ENCODE results near the gene LPCAT2.

Gene LPCAT2, protein sequence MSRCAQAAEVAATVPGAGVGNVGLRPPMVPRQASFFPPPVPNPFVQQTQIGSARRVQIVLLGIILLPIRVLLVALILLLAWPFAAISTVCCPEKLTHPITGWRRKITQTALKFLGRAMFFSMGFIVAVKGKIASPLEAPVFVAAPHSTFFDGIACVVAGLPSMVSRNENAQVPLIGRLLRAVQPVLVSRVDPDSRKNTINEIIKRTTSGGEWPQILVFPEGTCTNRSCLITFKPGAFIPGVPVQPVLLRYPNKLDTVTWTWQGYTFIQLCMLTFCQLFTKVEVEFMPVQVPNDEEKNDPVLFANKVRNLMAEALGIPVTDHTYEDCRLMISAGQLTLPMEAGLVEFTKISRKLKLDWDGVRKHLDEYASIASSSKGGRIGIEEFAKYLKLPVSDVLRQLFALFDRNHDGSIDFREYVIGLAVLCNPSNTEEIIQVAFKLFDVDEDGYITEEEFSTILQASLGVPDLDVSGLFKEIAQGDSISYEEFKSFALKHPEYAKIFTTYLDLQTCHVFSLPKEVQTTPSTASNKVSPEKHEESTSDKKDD

DNA sequence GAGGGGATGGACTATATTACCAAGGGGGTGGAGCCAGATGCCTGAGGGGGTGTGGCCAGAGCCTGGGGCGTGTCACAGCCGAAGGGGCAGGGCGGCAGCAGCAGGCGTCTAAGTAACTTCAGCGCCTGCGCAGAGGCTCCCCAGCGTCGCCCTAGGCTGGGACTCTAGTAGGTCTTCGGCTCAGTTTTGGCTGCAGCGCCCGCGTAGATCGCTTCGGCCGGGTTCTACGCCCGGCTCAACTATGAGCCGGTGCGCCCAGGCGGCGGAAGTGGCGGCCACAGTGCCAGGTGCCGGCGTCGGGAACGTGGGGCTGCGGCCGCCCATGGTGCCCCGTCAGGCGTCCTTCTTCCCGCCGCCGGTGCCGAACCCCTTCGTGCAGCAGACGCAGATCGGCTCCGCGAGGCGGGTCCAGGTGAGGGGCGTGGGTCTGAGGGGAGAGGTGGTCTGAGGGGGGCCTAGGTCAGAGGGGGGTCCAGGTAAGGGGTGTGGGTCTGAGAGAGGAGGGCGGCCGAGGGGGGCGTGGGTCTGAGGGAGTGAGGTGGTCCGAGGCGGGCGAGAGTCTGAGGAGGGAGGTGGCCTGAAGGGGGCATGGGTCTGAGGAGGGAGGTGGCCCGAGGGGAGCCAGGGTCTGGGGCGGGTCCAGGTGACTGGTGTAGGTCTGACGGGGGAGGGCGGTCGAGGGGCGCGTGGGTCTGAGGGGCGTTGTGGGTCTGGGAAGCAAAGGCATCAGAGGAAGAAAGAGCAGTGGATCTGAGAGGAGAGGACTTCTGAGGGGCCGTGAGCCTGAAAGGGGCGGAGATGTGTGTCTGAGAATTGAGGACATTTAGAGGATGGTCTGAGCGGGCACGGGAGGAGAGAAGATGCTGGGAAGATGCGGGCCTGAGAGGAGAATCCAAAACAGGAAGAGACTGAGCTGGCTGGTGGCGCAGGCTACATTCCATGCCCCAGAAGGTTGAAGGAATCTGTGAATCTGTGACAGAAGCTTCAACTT is at the start of gene LPCAT2:
TSS of gene LPCAT2 (plus strand) at position 132 of the 991 bp plus-strand sequence. CDS start at position 242, 110 bp downstream.
- peak; percentile 66 for DNase-seq

DNA sequence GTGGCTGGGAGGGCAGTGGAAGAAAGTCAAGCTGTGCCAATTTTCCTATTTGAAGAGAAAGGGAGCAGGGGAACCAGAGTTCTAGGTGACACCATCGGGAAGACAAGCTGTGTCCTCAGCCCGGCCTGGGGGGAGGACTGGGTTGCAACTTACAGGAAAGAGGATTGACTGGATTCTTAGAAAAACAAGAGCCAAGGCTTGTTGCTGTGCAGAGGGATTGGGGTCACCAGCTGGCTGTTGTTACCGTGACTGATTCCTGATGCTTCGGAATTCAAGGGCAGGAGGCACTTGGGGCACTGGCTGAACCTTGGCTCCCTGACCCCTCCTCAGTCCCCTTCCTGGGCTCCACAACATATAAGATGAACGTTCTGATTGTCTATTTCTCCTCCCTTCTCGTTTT is 46.6 kb upstream of the LPCAT2 start:
- no peak for DNase-seq

DNA sequence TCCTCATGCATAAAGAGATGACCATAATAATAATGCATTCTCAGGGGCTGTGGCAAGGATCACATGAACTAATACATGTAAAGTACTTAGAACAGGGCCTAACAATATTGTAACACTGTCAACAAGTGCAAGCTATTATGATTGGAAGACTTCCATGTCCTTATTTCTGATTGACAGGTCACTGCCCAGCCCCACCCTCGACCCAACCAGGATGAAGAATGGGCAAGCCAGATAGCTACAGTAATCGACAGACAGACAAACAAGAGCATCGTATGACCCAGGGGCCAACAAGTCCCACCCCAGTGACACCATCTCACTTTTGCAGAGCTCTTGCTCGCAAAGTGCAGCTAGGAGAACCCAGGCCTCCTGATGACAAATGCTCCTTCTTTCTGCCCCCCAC is 44.5 kb upstream of the LPCAT2 start:
- DNase-seq = no peak

DNA sequence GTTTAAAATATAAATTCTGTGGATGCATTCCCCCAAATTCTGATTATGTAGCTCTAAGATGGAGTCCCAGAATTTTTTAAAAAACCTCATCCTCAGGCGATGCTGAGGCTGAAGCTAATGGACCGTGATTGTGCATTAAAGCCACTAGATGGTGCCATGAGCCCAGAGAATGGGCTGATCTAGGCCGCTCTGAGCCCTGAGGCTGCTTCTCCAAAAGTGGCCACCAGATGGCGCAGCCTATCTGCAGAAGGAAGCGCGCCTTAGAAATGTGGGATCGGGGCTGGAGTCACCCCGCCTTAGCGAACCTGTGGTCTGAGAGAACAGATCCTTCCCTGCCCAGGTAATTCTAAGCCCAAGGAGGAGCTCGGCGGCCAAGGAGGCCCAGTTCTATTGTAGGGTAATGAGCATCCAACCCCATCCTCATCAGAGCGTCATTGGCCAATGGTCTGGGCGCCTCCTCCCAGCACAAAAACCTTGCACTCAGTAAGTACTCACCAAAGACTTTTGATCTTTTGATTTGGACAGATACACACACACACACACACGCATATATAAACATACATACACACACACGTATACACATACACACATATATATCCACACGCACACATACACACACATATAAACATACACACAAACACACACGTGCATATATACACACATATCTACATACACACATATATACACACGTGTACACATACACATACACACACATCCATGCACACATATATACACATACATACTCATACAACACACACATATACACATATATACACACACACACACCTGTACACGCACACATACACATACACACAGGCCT is 43.6 kb upstream of the LPCAT2 start:
- DNase-seq = peak; percentile 93

DNA sequence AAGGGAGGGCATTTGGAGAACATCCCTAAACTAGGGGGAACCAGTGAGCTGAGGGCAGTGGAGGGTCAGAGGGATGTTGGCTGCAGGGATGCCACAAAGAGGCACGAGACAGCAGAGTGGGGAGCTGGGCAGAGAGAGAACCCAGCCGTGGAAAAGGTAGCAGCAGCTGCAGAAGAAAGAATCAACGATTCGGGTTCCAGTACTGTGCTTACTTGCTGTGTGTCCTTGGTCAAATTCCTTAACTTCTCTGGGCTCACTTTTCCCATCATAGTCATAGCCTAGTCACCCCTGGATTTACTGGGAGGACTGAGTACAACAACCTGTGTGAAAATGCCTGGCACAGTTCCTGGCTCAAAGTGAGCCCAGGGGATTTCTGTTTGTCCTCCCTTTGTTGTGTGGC is 42.7 kb upstream of the LPCAT2 start:
- DNase-seq = no peak

DNA sequence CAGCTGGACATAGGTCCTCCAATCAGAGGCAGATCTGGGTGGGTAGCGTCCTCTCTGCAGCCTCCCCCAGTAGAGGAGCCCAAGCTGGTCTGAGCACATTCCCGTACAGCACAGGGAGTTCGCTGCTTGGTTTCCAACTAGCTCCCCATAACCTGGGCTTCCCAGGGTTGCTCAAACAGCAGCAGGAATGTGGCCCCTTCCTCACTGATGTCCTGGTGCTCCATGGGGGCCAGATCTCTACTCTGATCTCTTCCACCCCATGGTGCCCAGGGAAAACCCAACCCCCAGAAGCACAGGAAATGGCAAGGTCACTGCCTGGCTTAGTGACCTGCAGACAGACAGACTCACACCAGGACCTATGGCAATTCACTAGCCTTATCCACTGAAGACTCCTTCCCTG is 41.0 kb upstream of the LPCAT2 start:
- no peak for DNase-seq

DNA sequence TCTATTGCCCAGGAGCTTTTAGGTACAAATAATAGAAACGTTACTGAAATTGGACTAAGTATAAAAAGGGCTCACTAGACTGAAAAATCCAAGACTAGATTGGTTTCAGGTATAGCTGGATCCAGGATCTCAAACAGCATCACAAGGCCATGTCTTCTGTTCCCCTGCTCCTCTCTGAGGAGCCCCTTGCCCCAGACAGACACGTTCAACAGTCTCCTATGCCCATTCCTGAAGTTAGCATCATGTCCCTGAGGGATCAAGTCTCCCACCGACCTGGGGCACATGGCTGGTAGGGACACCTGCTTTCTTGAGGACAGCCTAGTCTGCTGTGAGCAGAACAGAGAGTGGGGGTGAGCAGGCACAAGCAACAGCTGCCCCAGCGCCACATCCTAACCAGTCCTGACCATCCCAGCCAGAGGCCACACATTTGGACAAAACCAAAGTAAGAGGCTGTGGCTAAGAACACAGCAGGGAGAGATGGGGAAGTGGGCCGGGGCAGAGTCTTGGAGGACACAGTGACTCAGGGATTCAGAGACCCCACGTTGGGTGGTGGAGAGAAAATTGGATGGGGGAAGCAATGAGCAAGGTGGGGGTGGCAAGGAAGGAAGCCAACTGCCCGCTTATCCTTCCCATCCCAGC is 40.4 kb upstream of the LPCAT2 start:
- DNase-seq = no peak

DNA sequence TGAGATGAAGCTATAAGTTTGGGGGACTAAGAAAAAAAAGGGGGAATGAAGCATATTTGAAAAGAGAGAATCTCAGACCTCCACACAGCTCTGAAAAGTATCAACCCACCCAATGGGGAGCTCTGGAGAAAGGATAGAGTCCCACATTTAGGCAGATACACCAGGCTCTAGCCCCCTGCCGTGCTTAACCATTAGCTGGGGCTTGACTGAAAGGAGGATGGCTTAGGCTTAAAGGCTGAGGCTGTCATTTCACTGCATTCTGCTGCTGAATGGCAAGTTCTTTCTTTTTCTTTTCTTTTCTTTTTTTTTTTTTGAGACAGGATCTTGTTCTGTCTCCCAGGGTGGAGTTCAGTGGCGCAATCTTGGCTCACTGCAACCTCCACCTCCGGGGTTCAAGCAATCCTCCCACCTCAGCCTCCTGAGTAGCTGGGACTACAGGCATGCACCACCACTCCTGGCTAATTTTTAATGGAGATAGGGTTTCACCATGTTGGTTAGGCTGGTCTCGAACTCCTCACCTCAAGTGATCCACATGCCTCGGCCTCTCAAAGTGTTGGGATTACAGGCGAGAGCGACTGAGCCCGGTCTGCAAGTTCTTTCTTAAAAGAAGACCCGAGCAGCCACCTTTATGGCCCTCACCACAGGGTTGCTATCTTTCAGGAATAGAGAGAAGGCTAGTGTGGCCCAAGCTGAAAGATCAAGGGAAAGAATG is 38.9 kb upstream of the LPCAT2 start:
- DNase-seq = no peak

DNA sequence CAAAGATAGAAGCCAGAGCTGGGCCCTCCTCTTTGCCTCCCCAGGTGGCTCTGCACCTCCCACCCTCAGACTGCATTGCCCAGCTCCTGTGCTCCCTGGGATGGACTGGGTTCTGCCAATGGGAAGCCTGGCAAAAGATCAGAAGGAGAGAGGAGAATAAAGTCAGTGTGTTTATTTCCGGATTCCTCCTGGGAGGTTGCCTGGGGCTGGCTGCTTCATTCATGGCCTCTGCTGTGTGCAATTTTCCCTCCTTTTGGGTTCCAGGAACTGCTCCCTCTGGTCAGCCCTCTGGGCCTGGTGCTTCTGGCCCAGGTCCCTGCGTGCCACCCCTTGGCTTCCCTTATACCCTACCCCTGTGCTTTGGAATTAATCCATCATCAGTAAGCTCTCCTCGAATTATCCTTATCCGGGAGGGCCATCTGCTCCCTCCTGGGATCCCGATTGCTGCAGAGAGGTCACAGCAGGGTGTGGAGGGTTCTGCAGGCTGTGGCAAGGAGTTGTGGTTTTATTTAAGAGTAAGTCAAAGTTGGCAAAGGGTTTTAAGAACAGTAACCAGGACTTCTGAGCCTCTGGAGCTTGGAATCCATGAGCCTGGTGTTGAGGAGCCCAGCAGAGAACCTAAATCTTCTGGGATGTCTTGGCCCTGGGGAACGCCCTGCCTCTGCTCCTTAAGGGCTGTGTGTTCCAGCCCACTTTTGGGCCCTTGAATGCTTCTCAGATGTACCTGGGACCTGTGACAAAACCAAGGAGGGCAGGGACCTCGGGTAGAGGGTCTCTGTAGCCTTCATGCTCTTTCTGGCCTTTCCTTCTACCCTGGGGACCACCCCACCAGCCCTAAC is 38.1 kb upstream of the LPCAT2 start:
- DNase-seq = no peak

DNA sequence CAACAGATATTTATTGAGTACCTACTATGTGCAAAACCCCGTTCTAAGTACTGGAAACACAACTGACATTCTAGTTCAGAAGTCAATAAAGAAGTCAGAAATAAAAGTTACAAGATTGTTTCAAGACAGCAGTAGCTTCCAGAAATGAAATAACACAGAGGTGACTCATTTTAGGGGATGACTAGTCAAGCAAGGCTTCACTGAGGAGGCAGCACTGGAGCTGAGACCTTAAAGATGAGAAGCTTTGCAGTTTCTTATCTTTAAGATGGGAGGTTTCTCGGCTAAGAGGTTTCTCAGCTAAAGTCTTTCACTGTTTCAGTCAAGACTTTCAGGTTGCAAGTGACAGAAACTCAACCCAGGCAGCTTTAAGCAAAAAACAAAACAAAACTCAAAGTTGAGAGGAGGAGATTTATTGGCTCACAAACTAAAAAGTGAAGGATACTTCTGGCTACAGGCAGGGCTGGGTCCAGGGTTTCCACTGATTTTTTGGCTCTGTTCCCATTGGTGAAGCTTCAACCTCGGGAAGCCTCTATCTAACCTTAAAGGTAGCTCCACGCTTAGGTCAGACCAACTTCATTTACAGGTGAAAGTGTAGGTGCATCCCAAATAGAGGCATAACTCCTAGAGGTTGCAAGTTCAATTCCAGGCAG is 37.3 kb upstream of the LPCAT2 start:
- no peak for DNase-seq

DNA sequence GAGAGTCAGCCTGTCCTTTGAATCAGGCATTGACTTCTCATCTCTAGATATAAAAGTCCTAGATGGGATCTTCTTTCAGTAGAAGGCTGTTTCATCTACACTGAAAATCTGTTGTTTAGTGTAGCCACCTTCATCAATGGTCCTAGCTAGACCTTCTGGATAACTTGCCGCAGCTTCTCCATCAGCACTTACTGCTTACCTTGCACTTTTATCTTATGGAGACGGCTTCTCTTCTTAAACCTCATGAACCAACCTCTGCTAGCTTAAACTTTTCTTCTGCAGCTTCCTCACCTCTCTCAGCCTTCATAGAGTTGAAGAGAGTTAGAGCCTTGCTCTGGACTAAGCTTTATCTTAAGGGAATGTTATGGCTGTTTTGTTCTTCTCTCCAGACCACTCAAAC is 35.3 kb upstream of the LPCAT2 start:
- no peak for DNase-seq

DNA sequence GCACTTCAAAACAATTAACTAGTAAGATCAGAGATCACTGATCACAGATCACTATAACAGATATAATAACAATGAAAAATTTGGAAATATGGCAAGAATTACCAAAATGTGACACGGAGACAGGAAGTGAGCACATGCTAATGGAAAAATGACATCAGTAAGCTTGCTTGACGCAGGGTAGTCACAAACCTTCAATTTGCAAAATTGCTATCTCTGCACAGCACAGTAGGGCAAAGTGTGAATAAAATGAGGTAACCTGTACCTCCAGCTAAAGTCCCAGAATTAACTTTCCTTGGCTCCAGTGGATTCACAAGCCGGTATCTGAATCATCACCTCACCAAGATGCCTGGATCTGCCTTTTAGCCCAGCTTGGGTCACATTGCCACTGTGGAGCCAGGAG is 34.1 kb upstream of the LPCAT2 start:
- DNase-seq = no peak

DNA sequence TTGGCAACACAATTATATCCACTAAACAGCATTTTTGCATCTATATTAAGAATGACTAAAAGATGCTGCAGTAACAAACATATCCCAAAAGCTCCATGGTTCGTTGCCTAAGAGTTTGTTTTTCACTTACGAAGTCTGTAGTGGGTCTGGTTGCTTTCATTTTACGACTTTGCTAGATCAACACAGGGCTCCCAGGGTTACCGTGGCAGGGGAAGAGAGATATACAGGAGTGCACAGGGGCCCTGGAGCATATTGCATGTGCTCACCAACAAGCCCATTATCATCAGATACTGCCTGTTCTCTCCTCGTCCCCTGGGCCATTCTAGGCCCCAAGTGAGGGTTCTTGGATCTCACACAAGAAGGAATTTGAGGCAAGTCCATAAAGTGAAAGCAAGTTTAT is 33.0 kb upstream of the LPCAT2 start:
- DNase-seq = no peak

DNA sequence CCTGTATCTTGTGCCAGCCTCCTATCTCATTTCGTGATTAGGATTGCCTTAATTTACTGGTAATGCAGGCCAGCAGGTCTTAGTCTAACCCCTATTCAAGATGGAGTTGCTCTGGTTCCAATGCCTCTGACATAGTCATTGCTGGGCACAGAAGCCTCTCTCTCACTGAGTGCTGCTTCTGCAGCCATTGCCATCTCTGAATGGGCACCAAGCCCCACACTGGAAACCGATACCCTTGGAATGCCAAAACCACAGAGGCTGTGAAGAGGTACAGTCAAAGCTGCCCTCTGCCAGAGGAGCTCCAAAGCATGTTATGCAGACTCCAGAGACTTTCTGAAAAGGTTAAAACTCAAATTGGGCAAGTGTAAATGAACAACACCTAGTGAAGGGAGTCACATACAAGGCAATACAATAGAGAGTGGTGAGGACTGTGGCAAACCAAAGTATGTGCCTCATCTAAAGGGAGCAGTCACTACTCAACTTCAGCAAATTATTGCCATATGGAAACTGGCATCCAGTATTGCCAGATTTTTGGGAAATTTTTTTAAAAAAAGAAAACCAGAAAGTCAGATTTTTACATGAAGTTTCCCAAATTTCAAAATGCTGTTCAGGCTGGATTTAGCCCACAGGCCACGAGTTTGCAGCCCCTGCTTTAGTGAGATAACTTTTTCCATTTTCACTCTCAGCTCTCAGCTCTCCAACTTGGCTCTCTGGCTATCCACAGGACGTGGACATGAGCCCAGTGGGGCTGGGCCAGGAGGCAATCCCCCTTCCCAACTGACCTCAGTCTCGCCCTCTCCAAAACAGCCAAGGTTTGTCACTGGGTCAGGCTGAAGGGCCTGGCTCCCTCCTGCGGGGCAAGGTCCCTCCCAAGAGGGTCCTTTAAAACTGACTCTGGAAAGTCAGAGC is 32.0 kb upstream of the LPCAT2 start:
- DNase-seq = no peak

DNA sequence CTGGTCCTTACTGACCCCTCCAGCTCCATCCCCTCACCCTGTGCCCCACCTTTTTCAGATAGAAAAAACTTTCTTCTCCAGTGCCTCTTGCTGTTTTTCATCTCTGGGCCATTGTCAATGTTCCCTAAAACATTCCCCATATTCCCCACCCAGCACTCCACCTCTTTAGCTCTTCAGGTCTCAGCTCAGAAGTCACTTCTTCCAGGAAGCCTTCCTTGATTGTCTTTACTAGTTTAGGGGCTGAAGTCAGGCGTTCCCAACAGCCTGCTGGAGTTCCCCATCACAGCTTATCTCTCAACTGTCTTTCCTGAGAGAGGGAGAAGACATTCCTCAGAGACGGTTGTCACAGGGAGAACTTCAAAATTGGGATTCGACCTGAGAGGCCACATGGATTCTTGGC is 31.1 kb upstream of the LPCAT2 start:
- no peak for DNase-seq

DNA sequence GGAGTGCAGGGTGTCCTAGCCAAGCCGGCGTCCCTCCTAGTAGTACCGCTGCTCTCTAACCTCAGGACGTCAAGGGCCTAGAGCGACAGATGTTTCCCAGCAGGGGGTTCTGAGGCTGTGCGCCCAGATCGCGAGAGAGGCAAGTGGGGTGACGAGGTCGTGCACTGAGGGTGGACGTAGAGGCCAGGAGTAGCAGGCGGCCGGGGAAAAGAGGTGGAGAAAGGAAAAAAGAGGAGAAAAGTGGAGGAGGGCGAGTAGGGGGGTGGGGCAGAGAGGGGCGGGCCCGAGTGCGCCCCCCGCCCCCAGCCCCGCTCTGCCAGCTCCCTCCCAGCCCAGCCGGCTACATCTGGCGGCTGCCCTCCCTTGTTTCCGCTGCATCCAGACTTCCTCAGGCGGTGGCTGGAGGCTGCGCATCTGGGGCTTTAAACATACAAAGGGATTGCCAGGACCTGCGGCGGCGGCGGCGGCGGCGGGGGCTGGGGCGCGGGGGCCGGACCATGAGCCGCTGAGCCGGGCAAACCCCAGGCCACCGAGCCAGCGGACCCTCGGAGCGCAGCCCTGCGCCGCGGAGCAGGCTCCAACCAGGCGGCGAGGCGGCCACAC is 29.9 kb upstream of the LPCAT2 start, which contains the start of gene MMP2:
TSS of gene MMP2 (plus strand) at position 372 of the 603 bp plus-strand sequence. CDS start 282 bp downstream, outside the sequence.
- no peak for DNase-seq

DNA sequence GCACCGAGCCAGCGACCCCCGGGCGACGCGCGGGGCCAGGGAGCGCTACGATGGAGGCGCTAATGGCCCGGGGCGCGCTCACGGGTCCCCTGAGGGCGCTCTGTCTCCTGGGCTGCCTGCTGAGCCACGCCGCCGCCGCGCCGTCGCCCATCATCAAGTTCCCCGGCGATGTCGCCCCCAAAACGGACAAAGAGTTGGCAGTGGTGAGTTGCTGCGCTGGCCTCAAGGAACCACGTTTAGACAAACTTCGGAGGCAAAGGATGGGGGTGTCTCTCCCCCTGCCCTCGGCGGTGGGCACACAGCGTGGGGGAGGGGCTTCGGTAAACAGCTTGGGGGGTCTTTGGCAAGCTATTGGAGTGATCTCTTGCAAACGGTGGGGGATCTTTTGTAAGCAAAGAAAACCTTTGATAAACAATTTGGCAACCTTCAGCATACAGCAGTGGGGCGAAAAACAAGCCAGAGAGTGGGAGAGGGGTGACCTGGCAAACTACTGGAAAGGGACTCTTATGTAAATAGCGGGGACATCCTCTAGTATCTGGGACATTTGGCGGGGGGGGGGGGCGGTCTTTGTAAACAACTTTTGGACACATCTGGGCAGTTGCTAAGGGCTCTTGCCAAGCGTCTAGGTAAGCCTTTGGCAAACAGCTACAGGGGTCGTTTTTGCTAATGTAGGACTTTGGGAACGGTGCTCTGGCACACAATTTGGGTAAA is 29.3 kb upstream of the LPCAT2 start:
- no peak for DNase-seq

DNA sequence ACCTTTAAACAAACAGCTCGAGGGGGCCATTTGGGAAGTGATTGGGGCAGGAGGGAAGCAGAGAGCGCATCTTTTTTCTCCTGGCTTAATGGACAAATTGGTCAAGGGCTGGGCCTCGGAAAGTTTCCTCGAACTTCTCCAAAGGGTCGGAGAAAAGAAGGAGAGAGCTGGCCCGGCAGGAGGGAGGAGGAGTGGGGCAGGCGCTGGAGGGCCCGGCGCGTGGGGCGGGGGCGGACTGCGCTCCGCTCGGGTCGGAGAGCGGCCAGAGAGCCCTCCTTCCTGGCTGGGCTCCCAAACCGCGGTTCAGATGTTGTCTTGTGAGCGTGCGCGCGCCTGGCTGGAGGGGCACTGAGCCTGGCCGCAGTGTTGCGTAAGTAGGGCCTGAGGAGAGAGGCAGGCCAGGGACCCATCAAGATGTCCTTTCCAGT is 28.6 kb upstream of the LPCAT2 start:
- no peak for DNase-seq

Data from activated effector memory CD4-positive, alpha-beta T cell treated with anti-CD3 and anti-CD28 coated beads, Interleukin-2, amount 50 U/mL, for 16 hours (primary cell).